AG04450 (cell line): ENCODE data around the gene KCNJ6. TPM values are rescaled to one million over a fixed set of nuclear protein-coding genes. Genes with fewer than 3 reads are reported as not detected.

ENCODE experiments used
- CTCF ChIA-PET: fragments of 300-600, 350-600 bp; formaldehyde crosslinking; extraction: SDS; loops from one replicate; lab custom pipeline; 2022; ENCODE audit warnings: antibody characterized with exemption, inconsistent platforms; lab: Charles Lee
- POLR2A ChIA-PET: fragments of 350-600 bp; formaldehyde crosslinking; extraction: SDS; loops from one replicate; lab custom pipeline; 2021; ENCODE audit warnings: antibody characterized with exemption, inconsistent platforms; lab: Yijun Ruan, JAX
- DNase-seq: peaks from one replicate; pipeline ENCODE4 v3.0.0-alpha.2; 2011; ENCODE audit warnings: low read depth, low spot score
- H3K27ac ChIP-seq: one replicate; pipeline ENCODE4 v1.5.1; 2012; ENCODE audit warnings: low read depth, low read length, control low read depth
- H3K27me3 ChIP-seq: one replicate; pipeline ENCODE4 v1.6.0; 2012; ENCODE audit warnings: low read length; ENCODE audit not compliant: control insufficient read depth, insufficient read depth
- H3K4me3 ChIP-seq: 2 replicates; pipeline ENCODE4 v1.5.1; 2011; ENCODE audit warnings: mild to moderate bottlenecking, low read depth, low read length, control low read depth
- H3K9me3 ChIP-seq: 2 replicates; pipeline ENCODE4 v1.5.1; 2012; ENCODE audit warnings: low read length; ENCODE audit not compliant: control insufficient read depth, insufficient read depth
- polyA plus RNA-seq: library from polyadenylated mRNA; depleted of rRNA; stranded (reverse); fragments of >200 nt; gene quantifications from 2 replicates; pipeline ENCODE4 v1.2.3, GENCODE V29; 2011
- TF ChIP-seq, protein P1 (sequence below): IDR thresholded peaks from 2 replicates; pipeline ENCODE4 v1.5.1; 2011; ENCODE audit warnings: low read depth, low read length, control low read depth, inconsistent platforms

The KCNJ6 gene
- polyA plus RNA-seq, 1 experiment = 0.02 TPM

DNA sequence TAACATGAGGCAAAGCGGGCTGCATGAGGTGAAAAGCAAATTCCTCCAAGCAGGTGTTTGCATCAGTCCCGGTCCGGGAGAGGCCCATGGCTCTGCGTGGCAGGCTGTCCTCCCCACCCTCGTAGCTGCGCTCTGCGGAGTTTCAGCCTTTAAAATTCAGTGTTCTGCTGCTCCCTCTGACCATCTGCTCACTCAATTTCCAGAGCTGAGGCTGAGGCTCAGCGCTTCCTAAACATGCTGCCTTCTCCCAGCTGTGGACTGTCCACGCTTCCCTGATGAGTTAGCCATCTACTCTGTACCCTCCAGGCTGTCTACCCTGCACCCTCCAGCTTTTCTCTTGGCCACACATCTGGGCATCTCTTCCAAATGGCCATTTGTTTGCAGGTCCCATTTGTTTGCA is 87.7 kb downstream of the KCNJ6 start:
- no peaks in the 10 kb centered on the region for H3K27me3 ChIP-seq
- ChIA-PET POLR2A (interaction anchor here (1.2 kb wide), 1 partner anchor 27 kb away, joined by 4 read pairs; no protein-coding TSS in a partner anchor), CTCF (interaction anchor here (1.4 kb wide), 1 partner anchor 116 kb away, joined by 3 read pairs; no protein-coding TSS in a partner anchor)
- H3K9me3 ChIP-seq = no peaks in the 10 kb centered on the region
- no peak for DNase-seq
- H3K4me3 ChIP-seq = no peak overlapping the region
- no peak overlapping the region for H3K27ac ChIP-seq
- TF ChIP-seq, protein P1, sequence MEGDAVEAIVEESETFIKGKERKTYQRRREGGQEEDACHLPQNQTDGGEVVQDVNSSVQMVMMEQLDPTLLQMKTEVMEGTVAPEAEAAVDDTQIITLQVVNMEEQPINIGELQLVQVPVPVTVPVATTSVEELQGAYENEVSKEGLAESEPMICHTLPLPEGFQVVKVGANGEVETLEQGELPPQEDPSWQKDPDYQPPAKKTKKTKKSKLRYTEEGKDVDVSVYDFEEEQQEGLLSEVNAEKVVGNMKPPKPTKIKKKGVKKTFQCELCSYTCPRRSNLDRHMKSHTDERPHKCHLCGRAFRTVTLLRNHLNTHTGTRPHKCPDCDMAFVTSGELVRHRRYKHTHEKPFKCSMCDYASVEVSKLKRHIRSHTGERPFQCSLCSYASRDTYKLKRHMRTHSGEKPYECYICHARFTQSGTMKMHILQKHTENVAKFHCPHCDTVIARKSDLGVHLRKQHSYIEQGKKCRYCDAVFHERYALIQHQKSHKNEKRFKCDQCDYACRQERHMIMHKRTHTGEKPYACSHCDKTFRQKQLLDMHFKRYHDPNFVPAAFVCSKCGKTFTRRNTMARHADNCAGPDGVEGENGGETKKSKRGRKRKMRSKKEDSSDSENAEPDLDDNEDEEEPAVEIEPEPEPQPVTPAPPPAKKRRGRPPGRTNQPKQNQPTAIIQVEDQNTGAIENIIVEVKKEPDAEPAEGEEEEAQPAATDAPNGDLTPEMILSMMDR = no peak

DNA sequence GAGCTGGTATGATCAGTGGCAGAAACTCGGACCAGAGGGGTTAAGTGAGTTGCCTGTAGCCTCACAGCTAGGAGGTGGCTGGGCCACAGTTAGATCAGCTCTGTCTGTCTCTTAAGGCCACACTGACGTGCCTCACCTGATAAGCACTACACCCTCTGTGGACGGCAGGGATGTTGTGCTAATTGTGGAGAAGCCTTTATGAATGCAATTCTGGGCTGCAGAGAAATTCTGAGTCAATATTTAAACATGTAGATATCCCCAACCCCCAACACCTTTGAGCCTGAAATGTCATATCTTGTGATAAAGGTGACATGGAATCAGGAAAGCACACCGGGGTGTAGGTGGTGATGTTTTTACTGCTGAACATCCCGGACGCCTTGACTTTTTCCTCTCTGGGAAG is 88.3 kb downstream of the KCNJ6 start:
- ChIA-PET CTCF (no interaction called here), POLR2A (no interaction called here)
- no peak overlapping the region for H3K27ac ChIP-seq

DNA sequence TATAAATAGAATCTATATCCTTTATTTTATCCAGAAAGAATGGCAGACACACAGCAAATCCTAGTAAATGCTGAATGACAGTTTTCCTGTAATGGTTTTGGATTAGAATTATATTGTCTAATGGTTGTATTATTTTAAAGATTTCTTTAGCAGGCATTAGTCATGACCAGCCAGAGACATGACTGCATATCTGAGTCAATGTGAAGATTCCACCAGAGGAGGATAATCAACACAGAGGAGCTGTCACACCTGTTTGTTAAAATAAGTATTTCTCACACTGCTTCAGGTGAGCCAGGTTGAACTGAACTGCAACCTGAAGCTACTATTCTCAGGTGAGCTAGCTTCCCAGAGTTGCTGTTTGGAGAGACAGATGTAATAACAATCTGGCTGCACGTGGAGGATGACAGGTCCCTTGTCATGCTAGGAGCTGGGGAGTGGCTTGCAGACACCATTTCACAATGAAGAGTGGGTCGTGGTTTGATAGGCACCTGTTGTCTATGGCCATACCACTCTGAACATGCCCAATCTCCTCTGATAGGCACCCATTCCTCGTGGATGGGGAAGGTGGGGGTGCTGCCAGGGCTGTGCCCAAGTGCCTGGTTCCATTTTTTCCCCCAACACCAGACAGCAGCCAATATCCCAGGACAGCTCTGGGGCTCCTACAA is 94.3 kb downstream of the KCNJ6 start:
- ChIA-PET CTCF (no interaction called here), POLR2A (no interaction called here)
- DNase-seq = no peak
- no peak overlapping the region for H3K27ac ChIP-seq
- no peaks in the 10 kb centered on the region for H3K27me3 ChIP-seq
- TF ChIP-seq, protein P1 = no peak
- no peak overlapping the region for H3K4me3 ChIP-seq
- no peaks in the 10 kb centered on the region for H3K9me3 ChIP-seq

More for the DNA sequence above, 88.3 kb downstream of the KCNJ6 start:
- DNase-seq = no peak
- Histone ChIP-seq H3K27me3 (no peaks in the 10 kb centered on the region), H3K4me3 (no peak overlapping the region), H3K9me3 (no peaks in the 10 kb centered on the region)
- TF ChIP-seq, protein P1 = no peak

- POLR2A ChIA-PET = no interaction called here
- Histone ChIP-seq H3K27me3 (no peaks in the 10 kb centered on the region), H3K4me3 (no peak overlapping the region), H3K27ac (no peak overlapping the region), H3K9me3 (no peaks in the 10 kb centered on the region)
- CTCF ChIA-PET = no interaction called here
- no peak for DNase-seq
- TF ChIP-seq, protein P1 = no peak
These were observed 95.2 kb downstream of the KCNJ6 start for GRCh38 chr21:37821092-37821491.

DNA sequence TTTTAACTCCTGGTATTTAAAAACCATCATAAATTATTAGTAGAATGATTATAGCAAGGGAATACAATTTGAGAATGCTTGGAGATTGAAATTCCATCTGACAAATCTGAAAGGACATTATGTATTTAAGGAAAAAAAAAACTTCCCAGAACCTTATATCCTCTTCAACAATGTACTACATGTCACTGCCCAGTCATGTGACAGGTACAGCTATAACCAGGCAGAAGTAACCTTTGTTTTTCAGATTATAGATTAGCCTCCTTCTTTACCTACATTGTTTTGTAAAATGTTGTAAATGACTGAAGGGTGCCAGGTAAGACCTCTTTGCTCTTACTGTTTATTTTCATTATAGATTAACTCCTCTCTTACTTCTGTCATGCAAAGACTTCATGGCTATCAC is 96.9 kb downstream of the KCNJ6 start:
- Histone ChIP-seq H3K27ac (no peak overlapping the region), H3K9me3 (no peaks in the 10 kb centered on the region), H3K27me3 (no peaks in the 10 kb centered on the region), H3K4me3 (no peak overlapping the region)
- POLR2A ChIA-PET = no interaction called here
- TF ChIP-seq, protein P1 = no peak
- DNase-seq = no peak
- CTCF ChIA-PET = interaction anchor here (0.7 to 1.4 kb wide), 2 partner anchors 9 to 340 kb away, joined by 4 to 5 read pairs; no protein-coding TSS in a partner anchor
